Liver (tissue), 9 donors: Measurements from ENCODE around the gene ARIH1. TPM values are rescaled to one million over a fixed set of nuclear protein-coding genes. Genes with fewer than 3 reads are reported as not detected.

Experiments used
- DNase-seq: peaks from one replicate; pipeline ENCODE4 v3.0.0-alpha.2; 2017; ENCODE audit warnings: low spot score
- H3K27ac ChIP-seq, 2 donors: one replicate each; pipeline ENCODE4 v1.7.0; 2013; ENCODE audit warnings: inconsistent platforms in 2 of 2, low read length in 2 of 2, control low read depth in 1 of 2, low read depth in 1 of 2, mild to moderate bottlenecking in 1 of 2
- H3K27me3 ChIP-seq, 4 donors: one replicate each; pipeline versions ENCODE4 v1.6.1 to v1.7.0; 2013; ENCODE audit warnings: low read length in 3 of 4, inconsistent platforms in 1 of 4, mild to moderate bottlenecking in 1 of 4, moderate library complexity in 1 of 4; ENCODE audit not compliant: control insufficient read depth in 4 of 4, insufficient read depth in 4 of 4
- H3K36me3 ChIP-seq, 4 donors: one replicate each; pipeline versions ENCODE4 v1.6.1 to v1.7.0; 2013; ENCODE audit warnings: low read length in 3 of 4, mild to moderate bottlenecking in 3 of 4, low read depth in 1 of 4, moderate library complexity in 1 of 4; ENCODE audit not compliant: control insufficient read depth in 4 of 4, insufficient read depth in 3 of 4
- H3K4me1 ChIP-seq, 4 donors: one replicate each; pipeline versions ENCODE4 v1.6.1 to v1.7.0; 2013; ENCODE audit warnings: low read length in 3 of 4, mild to moderate bottlenecking in 3 of 4, moderate library complexity in 1 of 4; ENCODE audit not compliant: control insufficient read depth in 4 of 4, insufficient read depth in 4 of 4
- H3K4me3 ChIP-seq, 3 donors: one replicate each; pipeline versions ENCODE4 v1.6.1 to v1.7.0; 2013; ENCODE audit warnings: low read length in 3 of 3, control low read depth in 1 of 3, low read depth in 1 of 3, mild to moderate bottlenecking in 1 of 3
- H3K9ac ChIP-seq, 2 donors: one replicate each; pipeline ENCODE4 v1.7.0; 2013; ENCODE audit warnings: low read length in 2 of 2, mild to moderate bottlenecking in 2 of 2, moderate library complexity in 2 of 2, control low read depth in 1 of 2, low read depth in 1 of 2
- H3K9me3 ChIP-seq, 4 donors: one replicate each; pipeline versions ENCODE4 v1.6.1 to v1.7.0; 2013; ENCODE audit warnings: low read length in 3 of 4; ENCODE audit not compliant: control insufficient read depth in 4 of 4
- EGR1 ChIP-seq, 2 donors: IDR thresholded peaks; 2 replicates each; pipeline ENCODE4 v1.6.1; 2016 to 2018; ENCODE audit warnings: antibody characterized with exemption in 2 of 2, low read depth in 2 of 2
- FOXA1 ChIP-seq: IDR thresholded peaks from 2 replicates; pipeline ENCODE4 v1.6.1; 2016; ENCODE audit warnings: antibody characterized with exemption
- FOXA2 ChIP-seq: IDR thresholded peaks from 2 replicates; pipeline ENCODE4 v1.6.1; 2016; ENCODE audit warnings: antibody characterized with exemption
- GABPA ChIP-seq, 2 donors: IDR thresholded peaks in 1 of 2; conservative IDR thresholded peaks in 1 of 2; 2 replicates each; pipeline ENCODE4 v1.6.1; 2016; ENCODE audit warnings: antibody characterized with exemption in 2 of 2, mild to moderate bottlenecking in 1 of 2, moderate library complexity in 1 of 2
- HNF4A ChIP-seq, 2 donors: conservative IDR thresholded peaks; 2 replicates each; pipeline ENCODE4 v1.6.1; 2016; ENCODE audit warnings: antibody characterized with exemption in 2 of 2, mild to moderate bottlenecking in 2 of 2
- JUND ChIP-seq, 2 donors: IDR thresholded peaks; 2 replicates each; pipeline ENCODE4 v1.6.1; 2016; ENCODE audit warnings: antibody characterized with exemption in 2 of 2
- NR2F2 ChIP-seq: IDR thresholded peaks from 2 replicates; pipeline ENCODE4 v1.6.1; 2016; ENCODE audit warnings: antibody characterized with exemption
- RAD21 ChIP-seq, 2 donors: IDR thresholded peaks; 2 replicates each; pipeline ENCODE4 v1.6.1; 2016; ENCODE audit warnings: antibody characterized with exemption in 2 of 2, mild to moderate bottlenecking in 2 of 2
- RXRA ChIP-seq, 2 donors: IDR thresholded peaks; 2 replicates each; pipeline ENCODE4 v1.6.1; 2017 to 2018; ENCODE audit warnings: antibody characterized with exemption in 2 of 2, mild to moderate bottlenecking in 1 of 2
- SP1 ChIP-seq: IDR thresholded peaks from 2 replicates; pipeline ENCODE4 v1.6.1; 2018; ENCODE audit warnings: antibody characterized with exemption, mild to moderate bottlenecking
- TAF1 ChIP-seq: conservative IDR thresholded peaks from 2 replicates; pipeline ENCODE4 v1.6.1; 2016; ENCODE audit warnings: antibody characterized with exemption, mild to moderate bottlenecking
- YY1 ChIP-seq: IDR thresholded peaks from 2 replicates; pipeline ENCODE4 v1.6.1; 2016; ENCODE audit warnings: antibody characterized with exemption, mild to moderate bottlenecking
- WGBS: extraction: QIAGEN DNeasy Blood & Tissue Kit; methylation state at CpG from one replicate; pipeline ENCODE4 v1.1.7; 2013; 5-methylcytosine and 5-hydroxymethylcytosine counted together
- polyA plus RNA-seq, 2 donors: library from polyadenylated mRNA; stranded (reverse) in 1 of 2; unstranded in 1 of 2; fragments of 200-250 nt in 1 of 2; fragments of >200 nt in 1 of 2; fragmentation: Nextera tagmentation in 1 of 2; extraction: Ambion mirVana in 1 of 2; gene quantifications; one replicate each; pipeline versions ENCODE4 v1.2.1 to v1.2.3, GENCODE V29; 2013 to 2015
- total RNA-seq, 2 donors: library from RNA; depleted of rRNA; stranded (reverse); fragments of >200 nt; gene quantifications; one replicate each; pipeline ENCODE4 v1.2.3, GENCODE V29; 2014
- TF ChIP-seq, protein P1 (sequence below): IDR thresholded peaks from 2 replicates; pipeline ENCODE4 v1.6.1; 2016; ENCODE audit warnings: antibody characterized with exemption
- TF ChIP-seq, protein P2 (sequence below): IDR thresholded peaks from 2 replicates; pipeline ENCODE4 v1.6.1; 2016; ENCODE audit warnings: antibody characterized with exemption, mild to moderate bottlenecking
- TF ChIP-seq, protein P3 (sequence below): IDR thresholded peaks from 2 replicates; pipeline ENCODE4 v1.6.1; 2016; ENCODE audit warnings: antibody characterized with exemption
- TF ChIP-seq, protein P4 (sequence below): fragments of 150-350 bp; IDR thresholded peaks from 2 replicates; pipeline ENCODE4 v1.5.1; 2017; ENCODE audit warnings: improper control_type of control experiment, low read depth, low read length; ENCODE audit not compliant: missing input control
- TF ChIP-seq, protein P5 (sequence below): IDR thresholded peaks from 2 replicates; pipeline ENCODE4 v1.6.1; 2016; ENCODE audit warnings: antibody characterized with exemption
- donor health status: healthy.
- donor health status: healthy.
- donor health status: healthy.
- donor health status: healthy.
- donor health status: healthy.

ARIH1 gene
- total and polyA plus RNA-seq, 4 donors: 10.8 to 23.8 (median 18.8) TPM

DNA sequence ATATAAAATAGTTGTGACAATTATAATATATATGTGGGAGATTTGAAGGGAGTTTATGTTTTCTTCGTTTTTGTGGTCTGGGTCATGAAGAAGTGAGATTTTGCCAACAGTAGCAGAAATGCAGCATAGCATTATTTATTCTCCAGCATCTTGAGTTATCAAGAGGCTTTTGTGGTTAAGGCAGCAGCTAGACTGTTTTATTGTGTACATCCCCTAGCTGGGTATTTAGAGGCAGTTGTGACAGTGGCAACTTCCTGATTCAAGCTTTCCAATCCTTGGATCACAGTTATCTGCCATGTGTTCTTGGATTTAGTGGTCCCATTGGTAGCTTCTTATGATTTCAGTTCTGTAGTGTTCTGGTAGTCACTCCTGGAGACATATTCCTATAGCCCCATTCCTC lies 29.0 kb downstream of the ARIH1 start:
- H3K9ac ChIP-seq: no peak overlapping the region
- no peak for DNase-seq
- H3K36me3 ChIP-seq: peaks cover 0 to 7% (median 0%) of the 10 kb centered on the region in 4 donors
- H3K27me3 ChIP-seq: no peaks in the 10 kb centered on the region
- TF ChIP-seq EGR1 (IDR thresholded peaks at IDR 0.05; ENCODE audit: low read depth in 2 of 2) (no peak), RXRA (IDR thresholded peaks at IDR 0.05) (no peak), HNF4A (conservative IDR thresholded peaks at IDR 0.05) (no peak), TAF1 (no peak), GABPA (IDR thresholded peaks at IDR 0.05 in 1 of 2, conservative IDR thresholded peaks at IDR 0.05 in 1 of 2) (no peak), YY1 (no peak), JUND (IDR thresholded peaks at IDR 0.05) (no peak), NR2F2 (no peak)
- TF ChIP-seq, protein P1, sequence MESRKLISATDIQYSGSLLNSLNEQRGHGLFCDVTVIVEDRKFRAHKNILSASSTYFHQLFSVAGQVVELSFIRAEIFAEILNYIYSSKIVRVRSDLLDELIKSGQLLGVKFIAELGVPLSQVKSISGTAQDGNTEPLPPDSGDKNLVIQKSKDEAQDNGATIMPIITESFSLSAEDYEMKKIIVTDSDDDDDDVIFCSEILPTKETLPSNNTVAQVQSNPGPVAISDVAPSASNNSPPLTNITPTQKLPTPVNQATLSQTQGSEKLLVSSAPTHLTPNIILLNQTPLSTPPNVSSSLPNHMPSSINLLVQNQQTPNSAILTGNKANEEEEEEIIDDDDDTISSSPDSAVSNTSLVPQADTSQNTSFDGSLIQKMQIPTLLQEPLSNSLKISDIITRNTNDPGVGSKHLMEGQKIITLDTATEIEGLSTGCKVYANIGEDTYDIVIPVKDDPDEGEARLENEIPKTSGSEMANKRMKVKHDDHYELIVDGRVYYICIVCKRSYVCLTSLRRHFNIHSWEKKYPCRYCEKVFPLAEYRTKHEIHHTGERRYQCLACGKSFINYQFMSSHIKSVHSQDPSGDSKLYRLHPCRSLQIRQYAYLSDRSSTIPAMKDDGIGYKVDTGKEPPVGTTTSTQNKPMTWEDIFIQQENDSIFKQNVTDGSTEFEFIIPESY: no peak
- TF ChIP-seq, protein P2, sequence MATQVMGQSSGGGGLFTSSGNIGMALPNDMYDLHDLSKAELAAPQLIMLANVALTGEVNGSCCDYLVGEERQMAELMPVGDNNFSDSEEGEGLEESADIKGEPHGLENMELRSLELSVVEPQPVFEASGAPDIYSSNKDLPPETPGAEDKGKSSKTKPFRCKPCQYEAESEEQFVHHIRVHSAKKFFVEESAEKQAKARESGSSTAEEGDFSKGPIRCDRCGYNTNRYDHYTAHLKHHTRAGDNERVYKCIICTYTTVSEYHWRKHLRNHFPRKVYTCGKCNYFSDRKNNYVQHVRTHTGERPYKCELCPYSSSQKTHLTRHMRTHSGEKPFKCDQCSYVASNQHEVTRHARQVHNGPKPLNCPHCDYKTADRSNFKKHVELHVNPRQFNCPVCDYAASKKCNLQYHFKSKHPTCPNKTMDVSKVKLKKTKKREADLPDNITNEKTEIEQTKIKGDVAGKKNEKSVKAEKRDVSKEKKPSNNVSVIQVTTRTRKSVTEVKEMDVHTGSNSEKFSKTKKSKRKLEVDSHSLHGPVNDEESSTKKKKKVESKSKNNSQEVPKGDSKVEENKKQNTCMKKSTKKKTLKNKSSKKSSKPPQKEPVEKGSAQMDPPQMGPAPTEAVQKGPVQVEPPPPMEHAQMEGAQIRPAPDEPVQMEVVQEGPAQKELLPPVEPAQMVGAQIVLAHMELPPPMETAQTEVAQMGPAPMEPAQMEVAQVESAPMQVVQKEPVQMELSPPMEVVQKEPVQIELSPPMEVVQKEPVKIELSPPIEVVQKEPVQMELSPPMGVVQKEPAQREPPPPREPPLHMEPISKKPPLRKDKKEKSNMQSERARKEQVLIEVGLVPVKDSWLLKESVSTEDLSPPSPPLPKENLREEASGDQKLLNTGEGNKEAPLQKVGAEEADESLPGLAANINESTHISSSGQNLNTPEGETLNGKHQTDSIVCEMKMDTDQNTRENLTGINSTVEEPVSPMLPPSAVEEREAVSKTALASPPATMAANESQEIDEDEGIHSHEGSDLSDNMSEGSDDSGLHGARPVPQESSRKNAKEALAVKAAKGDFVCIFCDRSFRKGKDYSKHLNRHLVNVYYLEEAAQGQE: no peak
- no peak overlapping the region for H3K4me3 ChIP-seq
- H3K9me3 ChIP-seq: no peaks in the 10 kb centered on the region
- H3K27ac ChIP-seq: no peak overlapping the region
- WGBS: 74% methylated on average over 1 of the region's 1 CpG
- no peaks in the 10 kb centered on the region for H3K4me1 ChIP-seq

DNA sequence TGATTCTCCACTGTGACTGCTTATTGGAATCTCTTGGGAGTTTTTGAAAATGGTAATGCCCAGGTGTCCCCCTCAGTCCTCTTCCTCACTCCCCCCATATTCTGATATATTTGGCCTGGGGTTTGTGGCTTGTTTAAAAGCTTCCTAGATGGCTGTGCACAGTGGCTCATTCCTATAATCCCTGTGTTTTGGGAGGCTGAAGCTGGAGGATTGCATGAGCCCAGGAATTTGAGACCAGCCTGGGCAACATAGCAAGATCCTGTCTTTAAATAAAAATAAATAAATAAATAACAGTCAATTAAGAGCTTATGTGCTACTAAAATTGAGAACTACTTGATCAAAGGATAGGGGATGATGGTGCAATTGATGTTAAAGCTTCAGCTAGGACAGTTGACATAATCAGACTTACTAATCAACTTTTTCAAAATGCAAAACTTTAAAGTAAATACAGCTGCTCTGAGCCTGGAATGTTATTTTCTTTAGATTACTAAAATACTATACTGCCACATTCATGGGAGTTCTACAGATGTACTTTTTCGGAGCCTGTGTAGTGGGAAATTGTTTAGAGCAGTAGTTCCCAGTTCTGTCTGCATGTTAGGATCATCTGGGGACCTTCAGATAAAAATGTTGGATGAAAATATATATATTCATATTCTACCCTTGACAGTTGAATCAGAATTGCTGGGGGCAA lies 33.4 kb downstream of the ARIH1 start:
- Histone ChIP-seq H3K27ac (no peak overlapping the region), H3K4me1 (peaks cover 0 to 4% (median 0%) of the 10 kb centered on the region in 4 donors), H3K9me3 (no peaks in the 10 kb centered on the region), H3K9ac (no peak overlapping the region), H3K4me3 (no peak overlapping the region), H3K27me3 (no peaks in the 10 kb centered on the region), H3K36me3 (no peaks in the 10 kb centered on the region)
- TF ChIP-seq, protein P3, sequence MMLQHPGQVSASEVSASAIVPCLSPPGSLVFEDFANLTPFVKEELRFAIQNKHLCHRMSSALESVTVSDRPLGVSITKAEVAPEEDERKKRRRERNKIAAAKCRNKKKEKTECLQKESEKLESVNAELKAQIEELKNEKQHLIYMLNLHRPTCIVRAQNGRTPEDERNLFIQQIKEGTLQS: no peak
- TF ChIP-seq RXRA (IDR thresholded peaks at IDR 0.05) (no peak), FOXA2 (no peak), GABPA (IDR thresholded peaks at IDR 0.05 in 1 of 2, conservative IDR thresholded peaks at IDR 0.05 in 1 of 2) (no peak), YY1 (no peak), RAD21 (IDR thresholded peaks at IDR 0.05) (no peak), FOXA1 (no peak), NR2F2 (no peak), SP1 (no peak)
- TF ChIP-seq, protein P1: no peak
- TF ChIP-seq, protein P2: no peak
- TF ChIP-seq, protein P4, sequence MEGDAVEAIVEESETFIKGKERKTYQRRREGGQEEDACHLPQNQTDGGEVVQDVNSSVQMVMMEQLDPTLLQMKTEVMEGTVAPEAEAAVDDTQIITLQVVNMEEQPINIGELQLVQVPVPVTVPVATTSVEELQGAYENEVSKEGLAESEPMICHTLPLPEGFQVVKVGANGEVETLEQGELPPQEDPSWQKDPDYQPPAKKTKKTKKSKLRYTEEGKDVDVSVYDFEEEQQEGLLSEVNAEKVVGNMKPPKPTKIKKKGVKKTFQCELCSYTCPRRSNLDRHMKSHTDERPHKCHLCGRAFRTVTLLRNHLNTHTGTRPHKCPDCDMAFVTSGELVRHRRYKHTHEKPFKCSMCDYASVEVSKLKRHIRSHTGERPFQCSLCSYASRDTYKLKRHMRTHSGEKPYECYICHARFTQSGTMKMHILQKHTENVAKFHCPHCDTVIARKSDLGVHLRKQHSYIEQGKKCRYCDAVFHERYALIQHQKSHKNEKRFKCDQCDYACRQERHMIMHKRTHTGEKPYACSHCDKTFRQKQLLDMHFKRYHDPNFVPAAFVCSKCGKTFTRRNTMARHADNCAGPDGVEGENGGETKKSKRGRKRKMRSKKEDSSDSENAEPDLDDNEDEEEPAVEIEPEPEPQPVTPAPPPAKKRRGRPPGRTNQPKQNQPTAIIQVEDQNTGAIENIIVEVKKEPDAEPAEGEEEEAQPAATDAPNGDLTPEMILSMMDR: no peak
- TF ChIP-seq, protein P5, sequence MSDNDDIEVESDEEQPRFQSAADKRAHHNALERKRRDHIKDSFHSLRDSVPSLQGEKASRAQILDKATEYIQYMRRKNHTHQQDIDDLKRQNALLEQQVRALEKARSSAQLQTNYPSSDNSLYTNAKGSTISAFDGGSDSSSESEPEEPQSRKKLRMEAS: no peak
- DNase-seq: no peak
- 99% methylated on average over 1 of the region's 1 CpG for WGBS
